ENCODE measurements around the gene UGT1A7. TPM values are rescaled to one million over a fixed set of nuclear protein-coding genes. Genes with fewer than 3 reads are reported as not detected.

UGT1A7 gene
- total RNA-seq, 4 donors from 2014 or later = 0.21 to 6.9 (median 1.6) TPM

- TF ChIP-seq POLR2A (IDR thresholded peaks at IDR 0.05) (no peak), CTCF (IDR thresholded peaks at IDR 0.05) (no peak)
- no peak overlapping the region for H3K4me3 ChIP-seq (ENCODE audit: low read depth, poor library complexity, severe bottlenecking)
- intact Hi-C loops (cut with DNase I; ENCODE audit: low total_unique reads) = no loop called here
- WGBS, 2 donors = 48 to 57% methylated on average over 5 of the region's 5 CpGs
- peak in 1 of 2 donors; percentile 6 for DNase-seq (ENCODE audit: low spot score in 2 of 2)
Observed at GRCh38 chr2:233799716-233800115, 118.0 kb downstream of the UGT1A7 start.

DNA sequence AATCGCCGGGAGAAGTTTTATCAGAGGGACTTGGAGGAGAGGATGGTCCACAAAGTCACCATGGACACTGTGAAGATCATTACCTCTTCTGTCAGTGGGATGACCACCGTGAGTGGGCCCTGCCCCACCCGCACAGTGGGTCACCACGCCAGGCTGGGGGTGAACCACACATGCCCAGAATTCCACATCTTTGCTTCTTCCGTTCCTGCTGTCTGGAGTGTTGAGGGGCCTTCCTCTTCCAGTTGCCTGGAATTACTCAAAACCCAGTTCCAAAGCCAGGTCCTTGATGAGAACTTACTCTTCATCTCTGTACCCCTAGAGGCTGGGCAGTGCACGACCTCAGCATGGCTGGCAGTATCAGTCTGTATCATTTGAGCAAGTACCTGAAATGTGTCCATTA lies 118.5 kb downstream of the UGT1A7 start:
- no peak for TF ChIP-seq POLR2A (IDR thresholded peaks at IDR 0.05)
- no peak for TF ChIP-seq CTCF (IDR thresholded peaks at IDR 0.05)
- H3K4me3 ChIP-seq (ENCODE audit: low read depth, poor library complexity, severe bottlenecking) = no peak overlapping the region
- 86 to 91% methylated on average over 7 of the region's 7 CpGs for WGBS, 2 donors
- intact Hi-C loops (cut with DNase I; ENCODE audit: low total_unique reads) = no loop called here
- DNase-seq (ENCODE audit: low spot score in 2 of 2) = peak in 1 of 2 donors; percentile 31

GRCh38 chr2:233801357-233802131 lies 119.8 kb downstream of the UGT1A7 start:
- peak in 1 of 2 donors; percentile 60 for DNase-seq (ENCODE audit: low spot score in 2 of 2)
- TF ChIP-seq CTCF (IDR thresholded peaks at IDR 0.05) = no peak
- no peak for TF ChIP-seq POLR2A (IDR thresholded peaks at IDR 0.05)
- 80 to 83% methylated on average over 9 of the region's 9 CpGs for WGBS, 2 donors

GRCh38 chr2:233802132-233802815 lies 120.6 kb downstream of the UGT1A7 start:
- intact Hi-C loops (cut with DNase I; ENCODE audit: low total_unique reads) = no loop called here
- no peak overlapping the region for H3K4me3 ChIP-seq (ENCODE audit: low read depth, poor library complexity, severe bottlenecking)
- 68 to 80% methylated on average over 3 of the region's 3 CpGs for WGBS, 2 donors
- no peak for DNase-seq (ENCODE audit: low spot score in 2 of 2)
- TF ChIP-seq POLR2A (IDR thresholded peaks at IDR 0.05) (no peak), CTCF (IDR thresholded peaks at IDR 0.05) (no peak)

More at GRCh38 chr2:233801357-233802131, 119.8 kb downstream of the UGT1A7 start:
- H3K4me3 ChIP-seq (ENCODE audit: low read depth, poor library complexity, severe bottlenecking) = no peak overlapping the region
- intact Hi-C loops (cut with DNase I; ENCODE audit: low total_unique reads) = no loop called here

DNA sequence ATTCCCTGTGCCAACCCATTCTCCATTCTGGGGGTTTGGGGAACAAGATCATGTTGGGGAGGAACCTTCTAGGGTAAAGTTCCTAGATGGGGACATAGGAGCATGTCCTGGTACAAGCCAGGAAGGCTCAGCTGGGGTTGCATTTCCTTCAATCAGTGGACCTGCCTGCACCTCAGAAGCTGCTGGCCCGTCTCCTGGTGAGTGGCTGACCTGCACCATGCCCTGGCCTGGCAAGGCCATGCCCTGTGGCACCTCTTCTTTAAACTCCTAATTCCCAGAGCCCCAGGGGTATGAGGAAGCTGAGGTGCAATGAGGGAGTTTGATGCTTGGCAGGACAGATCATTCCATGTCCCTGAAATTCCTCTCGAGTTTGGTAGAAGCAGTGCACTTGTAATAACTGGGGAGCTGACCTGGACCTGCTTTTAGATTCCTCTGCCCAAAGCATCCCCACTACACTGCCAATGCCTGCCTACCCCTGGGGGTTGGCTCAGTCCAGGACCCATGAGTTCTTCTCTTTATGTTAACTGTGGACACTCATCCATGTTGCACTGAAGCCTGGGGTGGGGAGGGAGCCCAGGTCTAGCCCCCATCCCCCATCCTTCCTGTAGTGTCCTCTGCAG lies 121.7 kb downstream of the UGT1A7 start:
- no peak for TF ChIP-seq CTCF (IDR thresholded peaks at IDR 0.05)
- TF ChIP-seq POLR2A (IDR thresholded peaks at IDR 0.05) = no peak
- intact Hi-C loops (cut with DNase I; ENCODE audit: low total_unique reads) = no loop called here
- no peak for DNase-seq (ENCODE audit: low spot score in 2 of 2)
- 69% methylated on average over 2 of the region's 2 CpGs for WGBS, 2 donors
- no peak overlapping the region for H3K4me3 ChIP-seq (ENCODE audit: low read depth, poor library complexity, severe bottlenecking)
